ENCODE measurements around the gene KLHL22.
"Not testable (repeated sequence)": the region's sequence is repeated elsewhere in the genome, so short reads cannot be mapped to it uniquely, and the experiment has no call there.

Gene KLHL22

GRCh38 chr22:20494978-20495860, at the start of gene KLHL22:
Gene KLHL22, minus strand, starts transcription at chr22:20495795. Its CDS starts 6,584 bp downstream, at chr22:20489211.
- peak; percentile 51 for DNase-seq

- DNase-seq: not testable (repeated sequence)
Observed at GRCh38 chr22:20545318-20545634, 49.7 kb upstream of the KLHL22 start.

GRCh38 chr22:20542736-20543135, 47.1 kb upstream of the KLHL22 start:
- DNase-seq: no peak

GRCh38 chr22:20542055-20542454, 46.5 kb upstream of the KLHL22 start:
- no peak for DNase-seq

- DNase-seq: not testable (repeated sequence)
Observed at GRCh38 chr22:20538875-20539274, 43.3 kb upstream of the KLHL22 start.

GRCh38 chr22:20537983-20538382, 42.4 kb upstream of the KLHL22 start:
- no peak for DNase-seq

- DNase-seq: no peak
Observed at GRCh38 chr22:20537325-20537756, 41.7 kb upstream of the KLHL22 start.

- no peak for DNase-seq
Observed at GRCh38 chr22:20536590-20537324, 41.2 kb upstream of the KLHL22 start.

- DNase-seq: no peak
Observed at GRCh38 chr22:20533879-20534265, 38.3 kb upstream of the KLHL22 start.

GRCh38 chr22:20533095-20533878, 37.7 kb upstream of the KLHL22 start:
- no peak for DNase-seq

GRCh38 chr22:20532256-20532993, 36.8 kb upstream of the KLHL22 start:
- no peak for DNase-seq

- DNase-seq: no peak
Observed at GRCh38 chr22:20531404-20532201, 36.0 kb upstream of the KLHL22 start.

GRCh38 chr22:20531154-20531403, 35.5 kb upstream of the KLHL22 start:
- DNase-seq: no peak

- DNase-seq: no peak
Observed at GRCh38 chr22:20530368-20531153, 35.0 kb upstream of the KLHL22 start.

GRCh38 chr22:20528405-20528978, 32.9 kb upstream of the KLHL22 start:
- DNase-seq: no peak

- DNase-seq: no peak
Observed at GRCh38 chr22:20526628-20527355, 31.2 kb upstream of the KLHL22 start.

GRCh38 chr22:20526305-20526627, 30.7 kb upstream of the KLHL22 start:
- DNase-seq: no peak

- DNase-seq: no peak
Observed at GRCh38 chr22:20525048-20525447, 29.5 kb upstream of the KLHL22 start.

GRCh38 chr22:20524004-20524481, 28.4 kb upstream of the KLHL22 start:
- no peak for DNase-seq

Measured in NCI-H1436 (cell line).